Cardiac muscle cell (in vitro differentiated cells and primary cell): ENCODE data around the gene IAH1. TPM values are rescaled to one million over a fixed set of nuclear protein-coding genes. Genes with fewer than 3 reads are reported as not detected.

ENCODE experiments used
- DNase-seq, 2 donors: peaks; one replicate each; pipeline versions ENCODE4 v3.0.0 to v3.0.0-alpha.2; 2010 to 2017; ENCODE audit warnings: low read depth in 1 of 2, low spot score in 1 of 2
- H3K27ac ChIP-seq: fragments of 200-600 bp; sonication (generic); 2 replicates; pipeline ENCODE4 v1.5.1; 2016
- H3K27me3 ChIP-seq: fragments of 200-600 bp; sonication (generic); 2 replicates; pipeline ENCODE4 v1.6.0; 2016; ENCODE audit warnings: control low read depth
- H3K36me3 ChIP-seq: fragments of 200-600 bp; sonication (generic); 2 replicates; pipeline ENCODE4 v1.5.1; 2016; ENCODE audit warnings: control low read depth
- H3K4me1 ChIP-seq: fragments of 200-600 bp; sonication (generic); 2 replicates; pipeline ENCODE4 v1.8.1; 2017; ENCODE audit warnings: low read depth, mild to moderate bottlenecking, mixed run types
- H3K4me3 ChIP-seq: fragments of 200-600 bp; sonication (generic); 2 replicates; pipeline ENCODE4 v1.5.1; 2016; ENCODE audit warnings: mild to moderate bottlenecking
- H3K9me3 ChIP-seq: fragments of 200-600 bp; sonication (generic); 2 replicates; pipeline ENCODE4 v1.5.1; 2017; ENCODE audit warnings: low read depth, mild to moderate bottlenecking, control low read depth
- CTCF ChIP-seq: IDR thresholded peaks from 2 replicates; pipeline ENCODE4 v1.5.1; 2012; ENCODE audit warnings: low read depth, mild to moderate bottlenecking, low read length
- polyA plus RNA-seq: library from polyadenylated mRNA; unstranded; fragments of >200 nt; fragmentation: Nextera tagmentation; extraction: Ambion mirVana; gene quantifications from 2 replicates; pipeline ENCODE4 v1.2.1, GENCODE V29; 2016
- total RNA-seq: library from RNA; depleted of rRNA; stranded (reverse); fragments of >200 nt; gene quantifications from 2 replicates; pipeline ENCODE4 v1.2.3, GENCODE V29; 2016

IAH1 gene
- total and polyA plus RNA-seq, 2 experiments from 2014 or later = 45.4 to 56.6 TPM

GRCh38 chr2:9527995-9528787 is 53.8 kb downstream of the IAH1 start:
- Histone ChIP-seq H3K36me3 (peaks cover 9% of the 10 kb centered on the region), H3K27me3 (no peaks in the 10 kb centered on the region), H3K27ac (no peak overlapping the region), H3K4me1 (no peaks in the 10 kb centered on the region), H3K4me3 (no peak overlapping the region), H3K9me3 (no peaks in the 10 kb centered on the region)
- TF ChIP-seq CTCF = no peak
- DNase-seq = no peak

- no peak for DNase-seq
- no peak for TF ChIP-seq CTCF
- no peaks in the 10 kb centered on the region for H3K27me3 ChIP-seq
- no peaks in the 10 kb centered on the region for H3K9me3 ChIP-seq
- no peak overlapping the region for H3K27ac ChIP-seq
- no peaks in the 10 kb centered on the region for H3K4me1 ChIP-seq
- H3K4me3 ChIP-seq = no peak overlapping the region
- peaks cover 10% of the 10 kb centered on the region for H3K36me3 ChIP-seq
Observed at GRCh38 chr2:9532421-9532820, 58.1 kb downstream of the IAH1 start.

DNA sequence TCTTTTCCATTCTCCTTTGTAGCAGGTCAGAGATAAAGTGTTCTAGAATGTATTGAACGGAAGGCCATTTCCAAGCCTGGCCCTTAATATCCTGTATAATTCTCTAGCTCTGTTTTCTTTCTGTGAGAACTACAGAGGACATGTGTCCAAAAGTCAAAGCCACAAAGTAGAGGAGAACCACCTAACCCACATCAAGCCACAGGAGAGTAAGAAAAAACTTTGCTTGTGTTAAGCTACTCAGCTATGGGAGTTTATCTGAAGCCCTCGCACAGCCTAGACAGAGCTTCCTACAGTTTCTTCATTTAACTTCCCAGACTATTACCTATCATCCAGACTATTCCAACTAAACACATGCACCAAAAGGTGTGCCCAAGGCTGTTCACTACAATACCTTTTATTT is 59.3 kb downstream of the IAH1 start:
- no peak overlapping the region for H3K4me3 ChIP-seq
- no peaks in the 10 kb centered on the region for H3K9me3 ChIP-seq
- no peak overlapping the region for H3K27ac ChIP-seq
- no peak for DNase-seq
- H3K27me3 ChIP-seq = no peaks in the 10 kb centered on the region
- no peaks in the 10 kb centered on the region for H3K4me1 ChIP-seq
- TF ChIP-seq CTCF = no peak
- H3K36me3 ChIP-seq = peaks cover 10% of the 10 kb centered on the region

GRCh38 chr2:9535177-9535576 is 60.8 kb downstream of the IAH1 start:
- Histone ChIP-seq H3K27me3 (no peaks in the 10 kb centered on the region), H3K9me3 (no peaks in the 10 kb centered on the region), H3K4me1 (no peaks in the 10 kb centered on the region), H3K4me3 (no peak overlapping the region), H3K36me3 (peaks cover 10% of the 10 kb centered on the region), H3K27ac (no peak overlapping the region)
- TF ChIP-seq CTCF = no peak
- no peak for DNase-seq

GRCh38 chr2:9536504-9536903 is 62.2 kb downstream of the IAH1 start:
- H3K36me3 ChIP-seq = peaks cover 10% of the 10 kb centered on the region

More at GRCh38 chr2:9536504-9536903, 62.2 kb downstream of the IAH1 start:
- no peak overlapping the region for H3K27ac ChIP-seq
- DNase-seq = no peak
- no peak overlapping the region for H3K4me3 ChIP-seq
- no peaks in the 10 kb centered on the region for H3K9me3 ChIP-seq
- no peaks in the 10 kb centered on the region for H3K4me1 ChIP-seq
- no peak for TF ChIP-seq CTCF
- H3K27me3 ChIP-seq = no peaks in the 10 kb centered on the region
